Ascending aorta (tissue), 2 donors: ENCODE measurements around the gene RAP1GDS1. TPM values are rescaled to one million over a fixed set of nuclear protein-coding genes. Genes with fewer than 3 reads are reported as not detected.

Source experiments
- DNase-seq, 2 donors: peaks; one replicate each; pipeline ENCODE4 v3.0.0-alpha.2; 2019; ENCODE audit warnings: low spot score in 2 of 2
- H3K27ac ChIP-seq, 2 donors: fragments of 200-600 bp; sonication (generic); one replicate each; pipeline ENCODE4 v1.5.1; 2016 to 2017; ENCODE audit warnings: mild to moderate bottlenecking in 1 of 2
- H3K27me3 ChIP-seq: fragments of 200-600 bp; sonication (generic); one replicate; pipeline ENCODE4 v1.5.1; 2017
- H3K36me3 ChIP-seq, 2 donors: fragments of 200-600 bp; sonication (generic); one replicate each; pipeline ENCODE4 v1.5.1; 2016
- H3K4me1 ChIP-seq, 2 donors: fragments of 200-600 bp; sonication (generic); one replicate each; pipeline ENCODE4 v1.5.1; 2016 to 2017; ENCODE audit warnings: mild to moderate bottlenecking in 1 of 2
- H3K4me3 ChIP-seq, 2 donors: fragments of 200-600 bp; sonication (generic); one replicate each; pipeline ENCODE4 v1.5.1; 2016 to 2017; ENCODE audit warnings: mild to moderate bottlenecking in 1 of 2
- H3K9me3 ChIP-seq, 2 donors: fragments of 200-600 bp; sonication (generic); one replicate each; pipeline ENCODE4 v1.5.1; 2016
- intact Hi-C: fragments of 100-400 bp; cut with DNase I; formaldehyde crosslinking; loops from one replicate; pipeline ENCODE4 v1.15.1; 2023
- total RNA-seq: library from RNA; depleted of rRNA; stranded (reverse); fragments of >200 nt; gene quantifications from one replicate; pipeline ENCODE4 v1.1.0, GENCODE V29; 2016
- TF ChIP-seq, protein P1 (sequence below), 3 experiments: fragments of 200-600 bp in 2 of 3; fragments of 450-650 bp in 1 of 3; sonication (generic) in 2 of 3; IDR thresholded peaks; one replicate each; pipeline ENCODE4 v1.5.1; 2016 to 2019; ENCODE audit warnings: antibody characterized with exemption in 3 of 3, mild to moderate bottlenecking in 1 of 3, moderate library complexity in 1 of 3

The RAP1GDS1 gene
- total RNA-seq, 1 donor from 2014 or later, result 8.3 TPM

GRCh38 chr4:98305576-98305975 lies 44.4 kb downstream of the RAP1GDS1 start:
- H3K36me3 ChIP-seq, result peaks cover 0 to 3% of the 10 kb centered on the region in 2 donors
- TF ChIP-seq, protein P1, sequence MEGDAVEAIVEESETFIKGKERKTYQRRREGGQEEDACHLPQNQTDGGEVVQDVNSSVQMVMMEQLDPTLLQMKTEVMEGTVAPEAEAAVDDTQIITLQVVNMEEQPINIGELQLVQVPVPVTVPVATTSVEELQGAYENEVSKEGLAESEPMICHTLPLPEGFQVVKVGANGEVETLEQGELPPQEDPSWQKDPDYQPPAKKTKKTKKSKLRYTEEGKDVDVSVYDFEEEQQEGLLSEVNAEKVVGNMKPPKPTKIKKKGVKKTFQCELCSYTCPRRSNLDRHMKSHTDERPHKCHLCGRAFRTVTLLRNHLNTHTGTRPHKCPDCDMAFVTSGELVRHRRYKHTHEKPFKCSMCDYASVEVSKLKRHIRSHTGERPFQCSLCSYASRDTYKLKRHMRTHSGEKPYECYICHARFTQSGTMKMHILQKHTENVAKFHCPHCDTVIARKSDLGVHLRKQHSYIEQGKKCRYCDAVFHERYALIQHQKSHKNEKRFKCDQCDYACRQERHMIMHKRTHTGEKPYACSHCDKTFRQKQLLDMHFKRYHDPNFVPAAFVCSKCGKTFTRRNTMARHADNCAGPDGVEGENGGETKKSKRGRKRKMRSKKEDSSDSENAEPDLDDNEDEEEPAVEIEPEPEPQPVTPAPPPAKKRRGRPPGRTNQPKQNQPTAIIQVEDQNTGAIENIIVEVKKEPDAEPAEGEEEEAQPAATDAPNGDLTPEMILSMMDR (IDR thresholded peaks at IDR 0.05), result no peak
- H3K4me3 ChIP-seq, result no peak overlapping the region
- peaks cover 0 to 29% of the 10 kb centered on the region in 2 donors for H3K9me3 ChIP-seq
- intact Hi-C loops, result no loop called here
- DNase-seq, result no peak
- no peak overlapping the region for H3K27ac ChIP-seq
- H3K4me1 ChIP-seq, result no peaks in the 10 kb centered on the region
- no peaks in the 10 kb centered on the region for H3K27me3 ChIP-seq

DNA sequence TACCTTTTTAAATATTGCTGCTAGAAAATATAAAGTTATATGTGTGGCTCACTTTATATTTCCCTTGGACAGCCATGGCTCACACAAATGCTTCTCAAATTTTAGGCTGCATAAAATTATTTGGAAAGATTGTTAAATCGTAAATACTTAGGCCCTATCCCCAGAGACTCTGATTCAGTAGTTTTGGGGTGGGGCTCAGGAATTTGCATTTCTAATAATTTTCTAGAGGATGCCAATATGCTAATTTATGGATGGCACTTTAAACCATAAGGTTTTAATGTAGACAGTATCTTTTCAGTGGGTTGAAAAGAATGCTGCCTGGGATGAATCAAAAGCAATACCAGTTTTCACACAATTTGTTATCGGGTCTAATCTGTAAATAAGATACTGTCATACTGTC lies 49.7 kb downstream of the RAP1GDS1 start:
- H3K27ac ChIP-seq, result no peak overlapping the region
- DNase-seq, result no peak
- intact Hi-C loops, result no loop called here
- no peak overlapping the region for H3K4me3 ChIP-seq
- no peaks in the 10 kb centered on the region for H3K9me3 ChIP-seq
- no peaks in the 10 kb centered on the region for H3K27me3 ChIP-seq
- TF ChIP-seq, protein P1 (IDR thresholded peaks at IDR 0.05), result no peak
- no peaks in the 10 kb centered on the region for H3K4me1 ChIP-seq
- H3K36me3 ChIP-seq, result no peaks in the 10 kb centered on the region

GRCh38 chr4:98311656-98312055 lies 50.5 kb downstream of the RAP1GDS1 start:
- no peak overlapping the region for H3K4me3 ChIP-seq
- intact Hi-C loops, result no loop called here
- no peak overlapping the region for H3K27ac ChIP-seq
- no peaks in the 10 kb centered on the region for H3K27me3 ChIP-seq
- TF ChIP-seq, protein P1 (IDR thresholded peaks at IDR 0.05), result no peak
- H3K9me3 ChIP-seq, result peaks cover 0 to 3% of the 10 kb centered on the region in 2 donors
- no peaks in the 10 kb centered on the region for H3K4me1 ChIP-seq
- DNase-seq, result no peak
- H3K36me3 ChIP-seq, result no peaks in the 10 kb centered on the region

GRCh38 chr4:98314791-98315565 lies 53.8 kb downstream of the RAP1GDS1 start:
- no peaks in the 10 kb centered on the region for H3K4me1 ChIP-seq
- intact Hi-C loops, result no loop called here

DNA sequence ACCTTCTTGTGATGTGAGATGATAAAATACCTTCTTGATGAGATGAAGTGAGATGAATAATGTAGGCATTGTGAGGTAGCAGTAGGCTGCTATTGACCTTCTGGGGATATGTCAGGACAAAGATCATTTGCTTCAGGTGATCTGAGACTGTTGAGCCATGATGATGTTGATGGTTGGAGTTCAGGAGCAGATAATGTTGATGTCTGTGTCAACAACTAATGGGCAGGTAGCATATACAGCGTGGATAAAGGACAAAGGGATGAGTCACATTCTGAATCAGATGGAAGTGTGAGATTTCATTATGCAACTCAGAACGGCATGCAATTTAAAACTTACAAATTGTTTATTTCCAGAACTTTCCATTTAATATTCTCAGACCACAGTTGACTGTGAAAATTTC lies 57.3 kb downstream of the RAP1GDS1 start:
- no peaks in the 10 kb centered on the region for H3K27me3 ChIP-seq
- H3K27ac ChIP-seq, result no peak overlapping the region
- no peak overlapping the region for H3K4me3 ChIP-seq
- H3K9me3 ChIP-seq, result peaks cover 0 to 3% of the 10 kb centered on the region in 2 donors
- peaks cover 0 to 4% of the 10 kb centered on the region in 2 donors for H3K36me3 ChIP-seq
- H3K4me1 ChIP-seq, result no peaks in the 10 kb centered on the region
- no peak for DNase-seq
- intact Hi-C loops, result no loop called here
- TF ChIP-seq, protein P1 (IDR thresholded peaks at IDR 0.05), result no peak

More at GRCh38 chr4:98314791-98315565, 53.8 kb downstream of the RAP1GDS1 start:
- no peak overlapping the region for H3K4me3 ChIP-seq
- TF ChIP-seq, protein P1 (IDR thresholded peaks at IDR 0.05), result no peak
- H3K27ac ChIP-seq, result no peak overlapping the region
- DNase-seq, result no peak
- H3K9me3 ChIP-seq, result peaks cover 0 to 3% of the 10 kb centered on the region in 2 donors
- H3K27me3 ChIP-seq, result no peaks in the 10 kb centered on the region
- peaks cover 0 to 4% of the 10 kb centered on the region in 2 donors for H3K36me3 ChIP-seq
